Measurements from ENCODE around the gene HEMGN. TPM values are rescaled to one million over a fixed set of nuclear protein-coding genes. Genes with fewer than 3 reads are reported as not detected.

HEMGN gene
- total RNA-seq, 6 donors from 2014 or later, result 0.26 to 3.0 (median 0.51) TPM

GRCh38 chr9:97936998-97937397, 974 bp downstream of the HEMGN start:
- no peaks in the 10 kb centered on the region for H3K9me3 ChIP-seq
- TF ChIP-seq CTCF (IDR thresholded peaks at IDR 0.05) (no peak), POLR2AphosphoS5 (IDR thresholded peaks at IDR 0.05) (no peak), POLR2A (IDR thresholded peaks at IDR 0.05) (no peak), EP300 (IDR thresholded peaks at IDR 0.05) (no peak)
- H3K4me3 ChIP-seq, result no peak overlapping the region
- no peak overlapping the region for H3K27ac ChIP-seq
- H3K27me3 ChIP-seq, result no peaks in the 10 kb centered on the region
- DNase-seq (no peak), ATAC-seq (ENCODE audit: low FRiP score in 2 of 2) (no peak)
- H3K4me1 ChIP-seq, result no peaks in the 10 kb centered on the region
- no peaks in the 10 kb centered on the region for H3K36me3 ChIP-seq

GRCh38 chr9:97935276-97935675, 2.7 kb downstream of the HEMGN start:
- 77 to 79% methylated on average over 1 of the region's 1 CpG for WGBS, 2 donors
- H3K4me1 ChIP-seq, result no peaks in the 10 kb centered on the region
- no peaks in the 10 kb centered on the region for H3K9me3 ChIP-seq
- no peak for DNase-seq
- ATAC-seq (ENCODE audit: low FRiP score in 2 of 2), result no peak
- no peak for TF ChIP-seq POLR2AphosphoS5 (IDR thresholded peaks at IDR 0.05)
- TF ChIP-seq POLR2A (IDR thresholded peaks at IDR 0.05), result no peak
- TF ChIP-seq EP300 (IDR thresholded peaks at IDR 0.05), result no peak
- TF ChIP-seq CTCF (IDR thresholded peaks at IDR 0.05), result no peak
- H3K27ac ChIP-seq, result no peak overlapping the region
- H3K36me3 ChIP-seq, result no peaks in the 10 kb centered on the region
- H3K4me3 ChIP-seq, result no peak overlapping the region
- no peaks in the 10 kb centered on the region for H3K27me3 ChIP-seq

- DNase-seq (no peak), ATAC-seq (ENCODE audit: low FRiP score in 2 of 2) (no peak)
- Histone ChIP-seq H3K4me3 (no peak overlapping the region), H3K27me3 (no peaks in the 10 kb centered on the region), H3K9me3 (no peaks in the 10 kb centered on the region), H3K27ac (no peak overlapping the region), H3K4me1 (no peaks in the 10 kb centered on the region), H3K36me3 (no peaks in the 10 kb centered on the region)
- TF ChIP-seq EP300 (IDR thresholded peaks at IDR 0.05) (no peak), POLR2AphosphoS5 (IDR thresholded peaks at IDR 0.05) (no peak), CTCF (IDR thresholded peaks at IDR 0.05) (no peak), POLR2A (IDR thresholded peaks at IDR 0.05) (no peak)
- 26 to 35% methylated on average over 6 of the region's 6 CpGs for WGBS, 2 donors
These were observed 3.5 kb downstream of the HEMGN start for GRCh38 chr9:97934321-97935115.

GRCh38 chr9:97933297-97933998, 4.5 kb downstream of the HEMGN start:
- TF ChIP-seq CTCF (IDR thresholded peaks at IDR 0.05) (no peak), POLR2AphosphoS5 (IDR thresholded peaks at IDR 0.05) (no peak), EP300 (IDR thresholded peaks at IDR 0.05) (no peak)
- WGBS, 2 donors, result 64 to 67% methylated on average over 4 of the region's 4 CpGs

More at GRCh38 chr9:97933297-97933998, 4.5 kb downstream of the HEMGN start:
- Histone ChIP-seq H3K4me3 (no peak overlapping the region), H3K9me3 (no peaks in the 10 kb centered on the region), H3K36me3 (no peaks in the 10 kb centered on the region), H3K27me3 (no peaks in the 10 kb centered on the region), H3K27ac (no peak overlapping the region), H3K4me1 (no peaks in the 10 kb centered on the region)
- ATAC-seq (ENCODE audit: low FRiP score in 2 of 2), result no peak
- DNase-seq, result no peak

Measured in upper lobe of left lung (tissue), 6 donors.